GM23248 (cell line): ENCODE data around the gene NKAIN2. TPM values are rescaled to one million over a fixed set of nuclear protein-coding genes. Genes with fewer than 3 reads are reported as not detected.
"Not testable (repeated sequence)": the region's sequence is repeated elsewhere in the genome, so short reads cannot be mapped to it uniquely, and the experiment has no call there.

Experiments used
- DNase-seq: peaks from one replicate; pipeline ENCODE4 v3.0.0-alpha.2; 2015
- H2AFZ ChIP-seq: fragments of 200-600 bp; sonication (generic); 2 replicates; pipeline ENCODE4 v1.6.1; 2016; ENCODE audit warnings: antibody characterized with exemption
- H3F3A ChIP-seq: fragments of 200-600 bp; sonication (generic); 2 replicates; pipeline ENCODE4 v1.6.1; 2016; ENCODE audit warnings: mild to moderate bottlenecking, antibody characterized with exemption, mixed run types; ENCODE audit not compliant: insufficient read depth
- H3K27ac ChIP-seq: fragments of 200-600 bp; sonication (generic); 2 replicates; pipeline ENCODE4 v1.5.1; 2016; ENCODE audit warnings: mild to moderate bottlenecking
- H3K27me3 ChIP-seq: fragments of 200-600 bp; sonication (generic); replicated peaks from 2 replicates; pipeline ENCODE4 v1.6.1; 2016; ENCODE audit warnings: mild to moderate bottlenecking; ENCODE audit not compliant: insufficient read depth
- H3K36me3 ChIP-seq: fragments of 200-600 bp; sonication (generic); 2 replicates; pipeline ENCODE4 v1.6.1; 2016; ENCODE audit warnings: low read depth, mild to moderate bottlenecking
- H3K4me1 ChIP-seq: fragments of 200-600 bp; sonication (generic); 2 replicates; pipeline ENCODE4 v1.6.1; 2016; ENCODE audit warnings: mild to moderate bottlenecking; ENCODE audit not compliant: insufficient read depth
- H3K4me2 ChIP-seq: fragments of 200-600 bp; sonication (generic); one replicate; pipeline ENCODE4 v1.6.1; 2016; ENCODE audit warnings: mild to moderate bottlenecking; ENCODE audit not compliant: unreplicated experiment
- H3K4me3 ChIP-seq: fragments of 200-600 bp; sonication (generic); 2 replicates; pipeline ENCODE4 v1.5.1; 2016; ENCODE audit warnings: mild to moderate bottlenecking
- H3K79me2 ChIP-seq: fragments of 200-600 bp; sonication (generic); 2 replicates; pipeline ENCODE4 v1.6.1; 2016; ENCODE audit warnings: mild to moderate bottlenecking; ENCODE audit not compliant: insufficient read depth
- H3K9ac ChIP-seq: fragments of 200-600 bp; sonication (generic); 2 replicates; pipeline ENCODE4 v1.6.1; 2016; ENCODE audit warnings: mild to moderate bottlenecking
- H3K9me2 ChIP-seq: fragments of 200-600 bp; sonication (generic); 2 replicates; pipeline ENCODE4 v1.6.1; 2016; ENCODE audit warnings: mixed run types, mild to moderate bottlenecking, moderate library complexity; ENCODE audit not compliant: insufficient read depth
- H3K9me3 ChIP-seq: fragments of 200-600 bp; sonication (generic); one replicate; pipeline ENCODE4 v1.6.1; 2017; ENCODE audit warnings: low read depth
- H4K20me1 ChIP-seq: fragments of 200-600 bp; sonication (generic); 2 replicates; pipeline ENCODE4 v1.6.0; 2016; ENCODE audit not compliant: insufficient read depth
- EZH2 ChIP-seq: fragments of 200-600 bp; sonication (generic); IDR thresholded peaks from 2 replicates; pipeline ENCODE4 v1.6.1; 2018; ENCODE audit warnings: antibody characterized with exemption, mild to moderate bottlenecking; ENCODE audit not compliant: insufficient read depth, poor library complexity, severe bottlenecking
- EZH2phosphoT487 ChIP-seq: fragments of 200-600 bp; sonication (generic); IDR thresholded peaks from 2 replicates; pipeline ENCODE4 v1.6.1; 2018; ENCODE audit warnings: antibody characterized with exemption, moderate library complexity, mild to moderate bottlenecking, low read depth; ENCODE audit not compliant: insufficient read depth
- WGBS, 2 experiments: methylation state at CpG; one replicate each; pipeline ENCODE4 v1.1.6; 2015 to 2017; ENCODE audit warnings: low lambda C conversion rate in 2 of 2, low coverage in 1 of 2; ENCODE audit errors: missing lambda C conversion rate in 2 of 2; 5-methylcytosine and 5-hydroxymethylcytosine counted together
- in situ Hi-C: fragments of 300-500 bp; cut with MboI; formaldehyde crosslinking; loops from 2 replicates; pipeline ENCODE4 v1.15.0; 2020
- polyA plus RNA-seq: library from polyadenylated mRNA; unstranded; fragments of >200 nt; fragmentation: Nextera tagmentation; extraction: Ambion mirVana; gene quantifications from 2 replicates; pipeline ENCODE4 v1.2.1, GENCODE V29; 2016
- total RNA-seq: library from RNA; depleted of rRNA; stranded (reverse); fragments of >200 nt; shearing (Covaris generic); gene quantifications from 2 replicates; pipeline ENCODE4 v1.2.3, GENCODE V29; 2014

NKAIN2 gene
- total and polyA plus RNA-seq, 2 experiments from 2014 or later: not detected

DNA sequence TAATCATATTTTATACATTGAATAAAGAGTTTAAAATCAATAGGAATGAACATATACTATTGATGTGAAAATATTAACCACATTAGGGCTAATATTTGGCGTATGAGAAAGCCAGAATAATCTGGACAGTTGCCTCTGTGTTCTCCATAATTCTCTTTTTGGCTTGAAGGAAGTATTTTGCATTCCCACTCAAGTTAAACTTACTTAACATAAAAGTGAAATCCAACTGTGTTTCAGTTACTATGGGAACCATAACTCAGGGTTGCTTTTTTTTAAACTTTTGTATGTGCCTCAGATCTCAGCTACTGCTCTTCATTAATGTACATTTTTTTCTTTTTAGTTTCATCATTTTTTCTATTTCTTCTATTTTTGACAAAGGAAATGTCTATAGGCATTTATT is 479.8 kb downstream of the NKAIN2 start:
- H3K4me2 ChIP-seq: no peak overlapping the region
- DNase-seq: no peak
- no peaks in the 10 kb centered on the region for H4K20me1 ChIP-seq
- H3K4me1 ChIP-seq: no peaks in the 10 kb centered on the region
- H2AFZ ChIP-seq: no peak overlapping the region
- no peaks in the 10 kb centered on the region for H3F3A ChIP-seq
- 4 to 11% methylated on average over 1 of the region's 1 CpG for WGBS, 2 experiments
- H3K9ac ChIP-seq: no peak overlapping the region
- H3K27me3 ChIP-seq: no peaks in the 10 kb centered on the region
- no peaks in the 10 kb centered on the region for H3K9me2 ChIP-seq
- in situ Hi-C loops: no loop called here
- H3K36me3 ChIP-seq: no peaks in the 10 kb centered on the region
- TF ChIP-seq EZH2phosphoT487 (no peak), EZH2 (no peak)
- no peaks in the 10 kb centered on the region for H3K79me2 ChIP-seq
- H3K27ac ChIP-seq: no peak overlapping the region
- no peak overlapping the region for H3K4me3 ChIP-seq
- H3K9me3 ChIP-seq: no peaks in the 10 kb centered on the region

DNA sequence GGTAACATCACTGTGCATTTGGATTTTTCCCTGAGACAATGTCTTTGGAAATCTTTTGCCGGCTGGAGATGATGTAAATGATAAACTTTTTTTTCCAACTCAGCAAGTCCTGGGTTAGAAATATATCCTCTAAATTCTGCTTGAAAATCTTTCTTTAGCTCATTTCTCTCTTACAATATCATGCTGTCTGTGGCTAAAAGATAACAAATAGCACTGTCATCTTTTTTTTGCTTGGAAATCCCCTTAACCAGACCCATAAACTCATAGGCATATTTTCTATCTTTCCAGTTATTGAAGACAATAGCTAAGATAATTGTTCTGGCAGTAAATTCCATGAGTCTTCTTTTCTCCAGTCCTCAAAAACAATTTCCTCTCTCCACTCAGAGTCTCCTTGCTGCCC is 481.5 kb downstream of the NKAIN2 start:
- no peaks in the 10 kb centered on the region for H3K36me3 ChIP-seq
- H3K27ac ChIP-seq: no peak overlapping the region
- no peaks in the 10 kb centered on the region for H3K9me2 ChIP-seq
- no peaks in the 10 kb centered on the region for H3F3A ChIP-seq
- H3K4me3 ChIP-seq: no peak overlapping the region
- no peaks in the 10 kb centered on the region for H3K79me2 ChIP-seq
- in situ Hi-C loops: no loop called here
- no peaks in the 10 kb centered on the region for H3K4me1 ChIP-seq
- no peaks in the 10 kb centered on the region for H3K9me3 ChIP-seq
- WGBS, 2 experiments: 67 to 71% methylated on average over 1 of the region's 1 CpG
- H4K20me1 ChIP-seq: no peaks in the 10 kb centered on the region
- no peak overlapping the region for H2AFZ ChIP-seq
- TF ChIP-seq EZH2phosphoT487 (no peak), EZH2 (no peak)
- no peak overlapping the region for H3K4me2 ChIP-seq
- H3K9ac ChIP-seq: no peak overlapping the region
- H3K27me3 ChIP-seq: no peaks in the 10 kb centered on the region
- no peak for DNase-seq

DNA sequence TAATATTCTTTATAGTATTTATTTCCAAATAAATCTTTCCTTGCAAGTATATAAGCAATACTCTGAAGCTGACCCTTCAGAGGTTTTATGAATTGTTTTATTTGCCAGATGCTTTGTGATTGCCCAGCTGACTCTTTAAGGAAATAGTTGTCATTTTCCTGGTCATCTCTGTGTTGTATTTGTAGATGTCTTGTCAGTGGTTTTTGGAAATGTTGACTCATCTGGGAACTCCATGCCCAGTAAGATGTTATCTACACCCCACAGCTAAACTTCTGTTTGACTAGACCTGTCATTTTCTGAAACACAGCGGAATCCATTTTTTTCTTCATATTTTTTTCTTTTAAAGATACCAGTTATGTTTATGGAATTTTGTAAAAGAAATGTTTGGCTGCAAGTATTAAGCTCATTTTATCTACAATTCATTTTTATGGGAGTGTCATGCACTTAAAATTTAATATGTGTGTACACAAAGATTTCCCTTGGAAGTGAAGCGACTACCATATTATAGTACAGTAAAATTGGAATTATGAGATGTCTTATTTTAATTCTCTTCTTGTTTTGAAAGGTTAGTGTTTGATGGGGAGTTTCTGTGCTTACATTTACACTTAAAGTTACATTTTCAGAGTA is 491.0 kb downstream of the NKAIN2 start:
- Histone ChIP-seq H2AFZ (no peak overlapping the region), H3K79me2 (no peaks in the 10 kb centered on the region), H3K4me1 (no peaks in the 10 kb centered on the region), H3K9me2 (no peaks in the 10 kb centered on the region), H3K36me3 (no peaks in the 10 kb centered on the region), H3F3A (no peaks in the 10 kb centered on the region), H3K9ac (no peak overlapping the region), H3K27ac (no peak overlapping the region), H3K27me3 (no peaks in the 10 kb centered on the region), H3K4me3 (no peak overlapping the region), H3K4me2 (no peak overlapping the region), H3K9me3 (no peaks in the 10 kb centered on the region), H4K20me1 (no peaks in the 10 kb centered on the region)
- TF ChIP-seq EZH2phosphoT487 (no peak), EZH2 (no peak)
- in situ Hi-C loops: no loop called here
- WGBS, 2 experiments: 41 to 52% methylated on average over 2 of the region's 2 CpGs
- DNase-seq: no peak

DNA sequence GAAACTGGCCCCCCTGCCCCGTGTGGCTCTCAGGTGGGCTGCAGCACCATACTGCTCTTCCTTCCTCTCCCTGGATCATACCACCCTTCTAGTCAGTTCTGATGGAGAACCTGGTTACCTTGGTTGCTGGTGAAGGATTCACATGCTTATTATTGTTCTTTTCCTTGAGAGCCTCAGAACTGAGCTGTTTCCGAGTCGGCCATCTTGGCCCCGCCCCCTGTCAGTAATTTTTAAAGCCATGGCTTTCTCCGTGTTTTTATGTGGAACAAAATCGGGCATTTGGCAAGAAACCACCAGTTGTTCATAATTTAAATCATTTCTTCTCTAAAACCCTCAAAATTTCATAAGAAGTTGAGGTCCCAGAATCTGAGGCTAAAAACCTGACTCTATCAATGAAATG is 493.8 kb downstream of the NKAIN2 start:
- TF ChIP-seq EZH2phosphoT487: no peak
- no peak for TF ChIP-seq EZH2
- Histone ChIP-seq H3K9me2 (no peaks in the 10 kb centered on the region), H3K9ac (no peak overlapping the region), H2AFZ (no peak overlapping the region), H3K27ac (no peak overlapping the region), H3K4me1 (no peaks in the 10 kb centered on the region), H3K4me3 (no peak overlapping the region), H3K4me2 (no peak overlapping the region), H3F3A (no peaks in the 10 kb centered on the region), H3K79me2 (no peaks in the 10 kb centered on the region), H3K27me3 (no peaks in the 10 kb centered on the region), H3K9me3 (no peaks in the 10 kb centered on the region), H3K36me3 (no peaks in the 10 kb centered on the region), H4K20me1 (no peaks in the 10 kb centered on the region)
- in situ Hi-C loops: no loop called here
- no peak for DNase-seq
- WGBS, 2 experiments: 12 to 33% methylated on average over 6 of the region's 6 CpGs

DNA sequence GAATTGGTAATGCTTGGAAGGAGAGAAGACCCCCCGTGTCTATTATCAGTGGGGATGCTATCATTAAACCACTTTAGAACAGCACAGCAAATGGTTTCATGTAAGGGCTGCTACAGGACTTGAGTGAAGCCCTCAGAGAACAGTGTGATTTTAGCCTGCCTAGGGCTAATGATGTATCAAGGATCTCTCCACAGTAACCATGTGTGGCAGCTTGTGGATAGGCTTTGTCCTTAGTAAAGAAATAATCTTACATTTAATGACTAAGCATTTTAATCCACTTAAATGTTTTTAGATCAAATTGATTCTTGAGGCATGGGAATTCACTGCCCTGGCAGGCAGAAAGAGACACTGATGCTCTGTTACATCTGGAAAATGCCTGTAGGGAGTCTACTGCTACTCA is 495.1 kb downstream of the NKAIN2 start:
- no peaks in the 10 kb centered on the region for H3K9me2 ChIP-seq
- H3K79me2 ChIP-seq: no peaks in the 10 kb centered on the region
- H3K4me1 ChIP-seq: no peaks in the 10 kb centered on the region
- no peak overlapping the region for H2AFZ ChIP-seq
- no peak overlapping the region for H3K9ac ChIP-seq
- H3K9me3 ChIP-seq: no peaks in the 10 kb centered on the region
- H3K27me3 ChIP-seq: no peaks in the 10 kb centered on the region
- H3K4me3 ChIP-seq: no peak overlapping the region
- H3K36me3 ChIP-seq: no peaks in the 10 kb centered on the region
- no peaks in the 10 kb centered on the region for H4K20me1 ChIP-seq
- in situ Hi-C loops: no loop called here
- H3F3A ChIP-seq: no peaks in the 10 kb centered on the region
- WGBS, 2 experiments: 0 to 3% methylated on average over 1 of the region's 1 CpG
- H3K27ac ChIP-seq: no peak overlapping the region
- H3K4me2 ChIP-seq: no peak overlapping the region
- TF ChIP-seq EZH2phosphoT487 (no peak), EZH2 (no peak)
- no peak for DNase-seq

DNA sequence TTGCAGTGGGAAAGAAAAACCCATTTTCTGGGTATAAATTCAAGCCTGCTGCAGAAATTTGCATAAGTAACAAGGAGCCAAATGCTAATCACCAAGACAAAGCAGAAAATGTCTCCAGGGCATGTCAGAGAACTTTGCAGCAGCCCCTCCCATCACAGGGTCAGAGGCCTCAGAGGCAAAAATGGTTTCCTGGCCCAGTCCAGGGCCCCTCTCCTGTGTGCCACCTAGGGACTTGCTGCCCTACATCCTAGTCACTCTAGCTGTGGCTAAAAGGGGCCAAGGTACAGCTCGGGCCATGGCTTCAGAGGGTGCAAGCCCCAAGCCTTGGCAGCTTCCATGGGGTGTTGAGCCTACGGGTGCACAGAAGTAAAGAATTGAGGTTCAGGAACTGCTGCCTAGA is 497.2 kb downstream of the NKAIN2 start:
- H3K79me2 ChIP-seq, H3K27ac ChIP-seq, H4K20me1 ChIP-seq, H3K36me3 ChIP-seq, H3F3A ChIP-seq, H3K4me3 ChIP-seq, DNase-seq, H3K9me3 ChIP-seq, H3K27me3 ChIP-seq, in situ Hi-C loops, H3K4me2 ChIP-seq, H2AFZ ChIP-seq, H3K9ac ChIP-seq, H3K9me2 ChIP-seq, H3K4me1 ChIP-seq: not testable (repeated sequence)
- WGBS, 2 experiments: 7 to 27% methylated on average over 2 of the region's 2 CpGs
